IMR-90 (cell line): ENCODE results near the gene NCS1. TPM values are rescaled to one million over a fixed set of nuclear protein-coding genes. Genes with fewer than 3 reads are reported as not detected.

Experiments used
- ATAC-seq: fragments of 200-7000 bp; cut with Tn5 transposase; 2 replicates; pipeline ENCODE4 v1.9.1; 2020; ENCODE audit warnings: low read depth, mild to moderate bottlenecking, moderate library complexity
- BruUV-seq: library from RNA; stranded (reverse); fragments of 400-500 nt; replicated peaks from 2 replicates; lab custom pipeline; 2021; lab: Mats Ljungman, UMichigan
- CTCF ChIA-PET: fragments of 300-600 bp; formaldehyde crosslinking; extraction: SDS; loops from one replicate; lab custom pipeline; 2021; ENCODE audit warnings: antibody characterized with exemption; lab: Yijun Ruan, JAX
- POLR2A ChIA-PET: fragments of 300-600 bp; sonication (Branson Sonifier 250); formaldehyde crosslinking; loops from one replicate; lab custom pipeline; 2022; ENCODE audit warnings: antibody characterized with exemption; ENCODE audit not compliant: unreplicated experiment; lab: Charles Lee
- DNase-seq: peaks from one replicate; pipeline ENCODE4 v3.0.0; 2013
- H2AFZ ChIP-seq: replicated peaks from 2 replicates; pipeline ENCODE3; 2013; ENCODE audit warnings: low read length, mild to moderate bottlenecking; ENCODE audit not compliant: poor library complexity
- H2AK5ac ChIP-seq: 2 replicates; pipeline ENCODE4 v1.6.1; 2013; ENCODE audit warnings: low read depth, low read length, inconsistent platforms
- H2AK9ac ChIP-seq: replicated peaks from 2 replicates; pipeline ENCODE3; 2013; ENCODE audit warnings: mild to moderate bottlenecking, low read depth, low read length, moderate library complexity; ENCODE audit not compliant: poor library complexity
- H2BK120ac ChIP-seq: 2 replicates; pipeline ENCODE4 v1.6.1; 2013; ENCODE audit warnings: low read depth, low read length, inconsistent platforms
- H2BK15ac ChIP-seq: 3 replicates; pipeline ENCODE4 v1.6.1; 2013; ENCODE audit warnings: low read depth, low read length, inconsistent platforms
- H2BK20ac ChIP-seq: 2 replicates; pipeline ENCODE4 v1.6.1; 2013; ENCODE audit warnings: low read depth, mild to moderate bottlenecking, inconsistent platforms, low read length, moderate library complexity
- H2BK5ac ChIP-seq: 2 replicates; pipeline ENCODE4 v1.6.1; 2013; ENCODE audit warnings: mild to moderate bottlenecking, low read depth, low read length, inconsistent platforms; ENCODE audit not compliant: poor library complexity, severe bottlenecking
- H3K14ac ChIP-seq: replicated peaks from 2 replicates; pipeline ENCODE4 v1.6.1; 2013; ENCODE audit warnings: low read depth, low read length, inconsistent platforms
- H3K18ac ChIP-seq: 2 replicates; pipeline ENCODE4 v1.6.1; 2013; ENCODE audit warnings: low read depth, low read length, control low read depth
- H3K23ac ChIP-seq: 2 replicates; pipeline ENCODE4 v1.6.1; 2013; ENCODE audit warnings: low read depth, low read length, inconsistent platforms
- H3K27ac ChIP-seq: 2 replicates; pipeline ENCODE4 v1.5.1; 2013; ENCODE audit warnings: mild to moderate bottlenecking, control low read depth, low read length; ENCODE audit not compliant: insufficient read depth
- H3K27me3 ChIP-seq: 2 replicates; pipeline ENCODE4 v1.6.1; 2013; ENCODE audit warnings: low read length; ENCODE audit not compliant: control insufficient read depth, insufficient read depth
- H3K36me3 ChIP-seq: 2 replicates; pipeline ENCODE4 v1.6.1; 2013; ENCODE audit warnings: low read length, mixed read lengths; ENCODE audit not compliant: control insufficient read depth, insufficient read depth
- H3K4ac ChIP-seq: 2 replicates; pipeline ENCODE4 v1.6.1; 2013; ENCODE audit warnings: low read depth, low read length, inconsistent platforms
- H3K4me1 ChIP-seq: 2 replicates; pipeline ENCODE4 v1.6.1; 2013; ENCODE audit warnings: low read length, mixed read lengths; ENCODE audit not compliant: control insufficient read depth, insufficient read depth
- H3K4me2 ChIP-seq: 2 replicates; pipeline ENCODE4 v1.6.1; 2013; ENCODE audit warnings: low read depth, mild to moderate bottlenecking, control low read depth, low read length, moderate library complexity
- H3K4me3 ChIP-seq: 2 replicates; pipeline ENCODE4 v1.5.1; 2013; ENCODE audit warnings: low read depth, mild to moderate bottlenecking, control low read depth, low read length, moderate library complexity; ENCODE audit not compliant: insufficient read depth
- H3K56ac ChIP-seq: 2 replicates; pipeline ENCODE4 v1.6.1; 2013; ENCODE audit warnings: low read length, inconsistent platforms; ENCODE audit not compliant: insufficient read depth; ENCODE audit errors: extremely low read depth
- H3K79me1 ChIP-seq, 2 experiments: 2 replicates each; pipeline ENCODE4 v1.6.1; 2013; ENCODE audit warnings: low read length in 2 of 2, inconsistent platforms in 1 of 2, low read depth in 1 of 2
- H3K9ac ChIP-seq: 2 replicates; pipeline ENCODE4 v1.6.1; 2013; ENCODE audit warnings: low read depth, low read length, control low read depth
- H3K9me1 ChIP-seq: 2 replicates; pipeline ENCODE4 v1.6.1; 2013; ENCODE audit warnings: low read length, inconsistent platforms; ENCODE audit not compliant: insufficient read depth
- H3K9me3 ChIP-seq: 2 replicates; pipeline ENCODE4 v1.6.1; 2013; ENCODE audit warnings: low read length; ENCODE audit not compliant: control insufficient read depth, insufficient read depth
- H4K20me1 ChIP-seq: 2 replicates; pipeline ENCODE4 v1.6.1; 2013; ENCODE audit warnings: low read length, inconsistent platforms; ENCODE audit not compliant: insufficient read depth
- H4K5ac ChIP-seq: 2 replicates; pipeline ENCODE4 v1.6.1; 2013; ENCODE audit warnings: mild to moderate bottlenecking, low read depth, low read length, control low read depth
- H4K8ac ChIP-seq, 2 experiments: 2 replicates each; pipeline ENCODE4 v1.6.1; 2013; ENCODE audit warnings: low read depth in 2 of 2, low read length in 2 of 2, control low read depth in 1 of 2, inconsistent platforms in 1 of 2
- H4K91ac ChIP-seq: 2 replicates; pipeline ENCODE4 v1.6.1; 2013; ENCODE audit warnings: low read depth, low read length, inconsistent platforms; ENCODE audit not compliant: insufficient read depth
- BHLHE40 ChIP-seq: fragments of 150-350 bp; IDR thresholded peaks from 2 replicates; pipeline ENCODE4 v1.6.1; 2016; ENCODE audit warnings: mild to moderate bottlenecking, low read depth, low read length
- CEBPB ChIP-seq: IDR thresholded peaks from 2 replicates; pipeline ENCODE4 v1.6.1; 2012; ENCODE audit warnings: low read depth, low read length, improper control_type of control experiment
- CHD1 ChIP-seq: IDR thresholded peaks from 2 replicates; pipeline ENCODE4 v1.6.1; 2012; ENCODE audit warnings: low read depth, low read length, improper control_type of control experiment
- CTCF ChIP-seq: conservative IDR thresholded peaks from 2 replicates; pipeline ENCODE4 v1.5.1; 2012; ENCODE audit warnings: mild to moderate bottlenecking, low read depth, low read length, improper control_type of control experiment
- ELK1 ChIP-seq: fragments of 150-350 bp; IDR thresholded peaks from 2 replicates; pipeline ENCODE4 v1.6.1; 2016; ENCODE audit warnings: low read depth, mild to moderate bottlenecking, low read length, moderate library complexity, borderline replicate concordance
- MAFK ChIP-seq: IDR thresholded peaks from 2 replicates; pipeline ENCODE4 v1.6.1; 2012; ENCODE audit warnings: low read depth, low read length, improper control_type of control experiment
- MAZ ChIP-seq: IDR thresholded peaks from 2 replicates; pipeline ENCODE4 v1.6.1; 2012; ENCODE audit warnings: low read depth, mild to moderate bottlenecking, low read length, improper control_type of control experiment, moderate library complexity, borderline replicate concordance
- MXI1 ChIP-seq: IDR thresholded peaks from 2 replicates; pipeline ENCODE4 v1.6.1; 2012; ENCODE audit warnings: low read depth, mild to moderate bottlenecking, low read length, moderate library complexity, borderline replicate concordance
- NFE2L2 ChIP-seq: fragments of 150-350 bp; IDR thresholded peaks from 2 replicates; pipeline ENCODE4 v1.6.1; 2016; ENCODE audit warnings: low read depth, mild to moderate bottlenecking, low read length
- RAD21 ChIP-seq: IDR thresholded peaks from 2 replicates; pipeline ENCODE4 v1.6.1; 2012; ENCODE audit warnings: low read length, improper control_type of control experiment
- RFX5 ChIP-seq: IDR thresholded peaks from 2 replicates; pipeline ENCODE4 v1.8.0; 2012; ENCODE audit warnings: low read depth, mild to moderate bottlenecking, low read length, moderate library complexity
- SMC3 ChIP-seq: fragments of 150-350 bp; IDR thresholded peaks from 2 replicates; pipeline ENCODE4 v1.6.1; 2016; ENCODE audit warnings: low read depth, mild to moderate bottlenecking, antibody characterized with exemption, low read length, moderate library complexity
- USF2 ChIP-seq: fragments of 150-350 bp; IDR thresholded peaks from 2 replicates; pipeline ENCODE4 v1.6.1; 2017; ENCODE audit warnings: mild to moderate bottlenecking, antibody characterized with exemption, low read length, low read depth
- WGBS, 2 experiments: methylation state at CpG; one replicate each; pipeline versions ENCODE4 v1.1.5 to v1.1.7; 2013; ENCODE audit warnings: missing lambda C conversion rate in 2 of 2; ENCODE audit not compliant: insufficient read length in 1 of 2; ENCODE audit errors: extremely low coverage in 2 of 2; 5-methylcytosine and 5-hydroxymethylcytosine counted together
- dilution Hi-C: fragments of 300-500 bp; cut with HindIII; formaldehyde crosslinking; loops from one replicate; pipeline ENCODE4 v1.14.3; 2018; ENCODE audit warnings: low sequenced_read_pairs; ENCODE audit not compliant: unreplicated experiment
- in situ Hi-C: fragments of 300-500 bp; cut with MboI; formaldehyde crosslinking; loops from 3 replicates; pipeline ENCODE4 v1.14.3; 2019; ENCODE audit warnings: low sequenced_read_pairs, inconsistent platforms, mixed read lengths
- intact Hi-C: fragments of 100-400 bp; cut with micrococcal nuclease; formaldehyde crosslinking; loops from 2 replicates; pipeline ENCODE4 v1.10.0; 2022
- polyA plus RNA-seq, 3 experiments: library from polyadenylated mRNA; depleted of rRNA; stranded (reverse); fragments of >200 nt; gene quantifications; 2 replicates each; pipeline ENCODE4 v1.2.3, GENCODE V29; 2012; ENCODE audit warnings: low replicate concordance in 1 of 3
- total RNA-seq: library from RNA; depleted of rRNA; stranded (reverse); fragments of >200 nt; gene quantifications from 2 replicates; pipeline ENCODE4 v1.2.3, GENCODE V29; 2012

Gene NCS1
- total and polyA plus RNA-seq, 2 of the 4 experiments (the other 2 are of a cell fraction) = 41.0 to 60.5 TPM

GRCh38 chr9:130201974-130202373 lies 29.8 kb downstream of the NCS1 start:
- peaks cover 30 to 74% of the 10 kb centered on the region in 2 experiments for H3K79me1 ChIP-seq
- no TSS peak for BruUV-seq
- WGBS, 2 experiments = 86% methylated on average over 4 of the region's 8 CpGs; no CpG with 5 or more reads in 1 of the 2 experiments
- H2BK5ac ChIP-seq = no peak overlapping the region
- H2BK15ac ChIP-seq = no peak overlapping the region
- H3K18ac ChIP-seq = no peak overlapping the region
- POLR2A ChIA-PET = no interaction called here
- H3K4me3 ChIP-seq = no peak overlapping the region
- no peaks in the 10 kb centered on the region for H3K9me3 ChIP-seq
- H3K9me1 ChIP-seq = peaks cover 24% of the 10 kb centered on the region
- H3K9ac ChIP-seq = no peak overlapping the region
- intact Hi-C loops = no loop called here
- CTCF ChIA-PET = no interaction called here
- in situ Hi-C loops = no loop called here
- H3K4me1 ChIP-seq = peaks cover 17% of the 10 kb centered on the region
- no peak overlapping the region for H4K5ac ChIP-seq
- peaks cover 13% of the 10 kb centered on the region for H3K36me3 ChIP-seq
- H2AK5ac ChIP-seq = no peak overlapping the region
- H2AK9ac ChIP-seq = no peak overlapping the region
- DNase-seq = no peak
- no peak for ATAC-seq
- H3K4me2 ChIP-seq = no peak overlapping the region
- no peak overlapping the region for H3K23ac ChIP-seq
- no peak overlapping the region for H3K14ac ChIP-seq
- no peak overlapping the region for H2AFZ ChIP-seq
- H3K27ac ChIP-seq = no peak overlapping the region
- TF ChIP-seq SMC3 (no peak), RAD21 (no peak), BHLHE40 (no peak), NFE2L2 (no peak), USF2 (no peak), MXI1 (no peak), MAZ (no peak), CEBPB (no peak), ELK1 (no peak), CHD1 (no peak), RFX5 (no peak), MAFK (no peak), CTCF (no peak)
- no peak overlapping the region for H4K8ac ChIP-seq
- H3K56ac ChIP-seq = no peak overlapping the region
- H3K4ac ChIP-seq = no peak overlapping the region; the same call in 1 of the 2 replicates
- H2BK120ac ChIP-seq = no peak overlapping the region
- dilution Hi-C loops = no loop called here
- no peaks in the 10 kb centered on the region for H3K27me3 ChIP-seq
- H4K91ac ChIP-seq = no peak overlapping the region
- peaks cover 48% of the 10 kb centered on the region for H4K20me1 ChIP-seq
- H2BK20ac ChIP-seq = no peak overlapping the region
